Stomach smooth muscle (tissue), 2 donors: ENCODE results near the gene DGCR6.
"Not testable (repeated sequence)": the region's sequence is repeated elsewhere in the genome, so short reads cannot be mapped to it uniquely, and the experiment has no call there.

Source experiments
- H3K27ac ChIP-seq: one replicate; pipeline ENCODE4 v1.7.0; 2013; ENCODE audit warnings: mild to moderate bottlenecking, low read length, inconsistent platforms
- H3K27me3 ChIP-seq, 2 donors: one replicate each; pipeline ENCODE4 v1.7.0; 2013; ENCODE audit warnings: low read length in 2 of 2; ENCODE audit not compliant: insufficient read depth in 2 of 2, control insufficient read depth in 1 of 2
- H3K36me3 ChIP-seq, 2 donors: one replicate each; pipeline ENCODE4 v1.7.0; 2013; ENCODE audit warnings: low read length in 2 of 2; ENCODE audit not compliant: control insufficient read depth in 2 of 2, insufficient read depth in 2 of 2
- H3K4me1 ChIP-seq: one replicate; pipeline ENCODE4 v1.7.0; 2013; ENCODE audit warnings: low read length; ENCODE audit not compliant: control insufficient read depth, insufficient read depth
- H3K4me3 ChIP-seq, 2 donors: one replicate each; pipeline ENCODE4 v1.7.0; 2013; ENCODE audit warnings: low read length in 2 of 2
- H3K9ac ChIP-seq, 2 donors: one replicate each; pipeline ENCODE4 v1.7.0; 2013; ENCODE audit warnings: low read length in 2 of 2, mild to moderate bottlenecking in 1 of 2
- H3K9me3 ChIP-seq, 2 donors: one replicate each; pipeline ENCODE4 v1.7.0; 2013; ENCODE audit warnings: low read length in 2 of 2; ENCODE audit not compliant: control insufficient read depth in 2 of 2
- donor health status: healthy.
- donor health status: Pancreatic carcinoma.

DGCR6 gene

GRCh38 chr22:18931905-18932652 lies 26.0 kb downstream of the DGCR6 start:
- Histone ChIP-seq H3K9me3 (no peaks in the 10 kb centered on the region), H3K4me1 (no peaks in the 10 kb centered on the region), H3K36me3 (no peaks in the 10 kb centered on the region), H3K9ac (no peak overlapping the region), H3K4me3 (no peak overlapping the region), H3K27me3 (no peaks in the 10 kb centered on the region), H3K27ac (no peak overlapping the region)

- Histone ChIP-seq H3K27me3 (no peaks in the 10 kb centered on the region), H3K4me1 (no peaks in the 10 kb centered on the region), H3K9me3 (no peaks in the 10 kb centered on the region), H3K36me3 (no peaks in the 10 kb centered on the region), H3K4me3 (no peak overlapping the region), H3K9ac (no peak overlapping the region), H3K27ac (no peak overlapping the region)
Observed at GRCh38 chr22:18933914-18934313, 27.8 kb downstream of the DGCR6 start.

- H3K27ac ChIP-seq, H3K9me3 ChIP-seq, H3K9ac ChIP-seq: not testable (repeated sequence)
Observed at GRCh38 chr22:18934688-18935087, 28.6 kb downstream of the DGCR6 start.

GRCh38 chr22:18935889-18936529 lies 29.9 kb downstream of the DGCR6 start, which contains the start of gene PRODH:
Gene PRODH, minus strand, starts transcription at chr22:18936293. Its CDS starts 6 bp downstream, at chr22:18936287.
- no peak within 1 kb of the TSS for H3K4me3 ChIP-seq
- H3K27me3 ChIP-seq: no peaks in the 10 kb centered on the region
- no peak within 1 kb of the TSS for H3K27ac ChIP-seq
- no peaks in the 10 kb centered on the region for H3K4me1 ChIP-seq
- H3K36me3 ChIP-seq: no peaks in the 10 kb centered on the region
- no peaks in the 10 kb centered on the region for H3K9me3 ChIP-seq
- no peak within 1 kb of the TSS for H3K9ac ChIP-seq

More at GRCh38 chr22:18934688-18935087, 28.6 kb downstream of the DGCR6 start:
- not testable (repeated sequence) for H3K4me1 ChIP-seq, H3K36me3 ChIP-seq, H3K4me3 ChIP-seq, H3K27me3 ChIP-seq

GRCh38 chr22:18938691-18939090 lies 32.6 kb downstream of the DGCR6 start:
- not testable (repeated sequence) for H3K9ac ChIP-seq, H3K36me3 ChIP-seq, H3K27ac ChIP-seq, H3K9me3 ChIP-seq, H3K4me1 ChIP-seq, H3K27me3 ChIP-seq, H3K4me3 ChIP-seq

- H3K36me3 ChIP-seq, H3K4me3 ChIP-seq, H3K9ac ChIP-seq, H3K27me3 ChIP-seq, H3K9me3 ChIP-seq, H3K4me1 ChIP-seq, H3K27ac ChIP-seq: not testable (repeated sequence)
Observed at GRCh38 chr22:18947105-18947504, 41.0 kb downstream of the DGCR6 start.

- peaks cover 2 to 7% of the 10 kb centered on the region in 2 donors for H3K27me3 ChIP-seq
- no peaks in the 10 kb centered on the region for H3K36me3 ChIP-seq
- H3K4me1 ChIP-seq: no peaks in the 10 kb centered on the region
- H3K4me3 ChIP-seq: no peak overlapping the region
- H3K27ac ChIP-seq: no peak overlapping the region
- no peaks in the 10 kb centered on the region for H3K9me3 ChIP-seq
- H3K9ac ChIP-seq: no peak overlapping the region
Observed at GRCh38 chr22:18947905-18948304, 41.8 kb downstream of the DGCR6 start.

- no peak overlapping the region for H3K27ac ChIP-seq
- H3K36me3 ChIP-seq: no peaks in the 10 kb centered on the region
- H3K4me3 ChIP-seq: no peak overlapping the region
- no peaks in the 10 kb centered on the region for H3K9me3 ChIP-seq
- H3K4me1 ChIP-seq: no peaks in the 10 kb centered on the region
- H3K27me3 ChIP-seq: peaks cover 2 to 7% of the 10 kb centered on the region in 2 donors
- no peak overlapping the region for H3K9ac ChIP-seq
Observed at GRCh38 chr22:18950141-18950540, 44.0 kb downstream of the DGCR6 start.

GRCh38 chr22:18952022-18952421 lies 45.9 kb downstream of the DGCR6 start:
- Histone ChIP-seq H3K36me3 (no peaks in the 10 kb centered on the region), H3K9me3 (no peaks in the 10 kb centered on the region), H3K4me3 (no peak overlapping the region), H3K27ac (no peak overlapping the region), H3K9ac (no peak overlapping the region), H3K27me3 (peaks cover 2 to 7% of the 10 kb centered on the region in 2 donors), H3K4me1 (no peaks in the 10 kb centered on the region)

GRCh38 chr22:18953128-18953527 lies 47.0 kb downstream of the DGCR6 start:
- not testable (repeated sequence) for H3K4me3 ChIP-seq, H3K9me3 ChIP-seq, H3K27ac ChIP-seq, H3K36me3 ChIP-seq, H3K9ac ChIP-seq, H3K27me3 ChIP-seq, H3K4me1 ChIP-seq

- H3K36me3 ChIP-seq, H3K9me3 ChIP-seq, H3K9ac ChIP-seq, H3K4me1 ChIP-seq, H3K27ac ChIP-seq, H3K27me3 ChIP-seq, H3K4me3 ChIP-seq: not testable (repeated sequence)
Observed at GRCh38 chr22:18954303-18954989, 48.3 kb downstream of the DGCR6 start.
